Measurements from ENCODE around the gene SLX4IP. TPM values are rescaled to one million over a fixed set of nuclear protein-coding genes. Genes with fewer than 3 reads are reported as not detected.

Gene SLX4IP
- total and polyA plus RNA-seq, 2 donors (not counting 3 experiments of a cell fraction or from before 2014, with no cell fraction given) = 1.9 to 4.5 TPM

GRCh38 chr20:10483691-10484090 lies 48.6 kb downstream of the SLX4IP start:
- no peak for FAIRE-seq
- Histone ChIP-seq H3K9me1 (replicated peaks; ENCODE audit: control insufficient read depth, extremely low read depth, insufficient read depth, low read length) (no peaks in the 10 kb centered on the region), H3K4me1 (ENCODE audit: control insufficient read depth, extremely low read depth, insufficient read depth, low read length) (peaks cover 7% of the 10 kb centered on the region), H3K27me3 (ENCODE audit: control insufficient read depth in 2 of 2, insufficient read depth in 2 of 2, low read length in 2 of 2) (no peaks in the 10 kb centered on the region), H3K36me3 (ENCODE audit: control insufficient read depth in 2 of 2, extremely low read depth in 1 of 2, insufficient read depth in 2 of 2, low read length in 2 of 2) (no peaks in the 10 kb centered on the region), H4K20me1 (replicated peaks; ENCODE audit: control insufficient read depth, extremely low read depth, insufficient read depth, low read length) (no peaks in the 10 kb centered on the region), H3K9ac (replicated peaks; ENCODE audit: extremely low read depth, insufficient read depth, low read length) (no peak overlapping the region), H2AFZ (ENCODE audit: low read depth, low read length) (no peak overlapping the region), H3K4me3 (replicated peaks in 1 of 3; ENCODE audit: insufficient read depth in 1 of 3, low read depth in 1 of 3, low read length in 3 of 3) (no peak overlapping the region), H3K9me3 (replicated peaks; ENCODE audit: control insufficient read depth, insufficient read depth, low read length) (no peaks in the 10 kb centered on the region), H3K79me2 (ENCODE audit: control insufficient read depth, insufficient read depth, low read length) (no peaks in the 10 kb centered on the region), H3K27ac (ENCODE audit: insufficient read depth, low read depth, low read length) (no peak overlapping the region), H3K4me2 (ENCODE audit: insufficient read depth, low read length) (no peak overlapping the region)
- intact Hi-C loops (cut with micrococcal nuclease) (no loop called here), dilution Hi-C loops (cut with MboI; ENCODE audit: extremely low pct_ligation_motif_present, low sequenced_read_pairs) (no loop called here)
- POLR2A ChIA-PET = no interaction called here
- BruUV-seq (replicated peaks) = no TSS peak
- CTCF ChIA-PET = no interaction called here
- TF ChIP-seq POLR2A (IDR thresholded peaks at IDR 0.05; ENCODE audit: low read depth, low read length) (no peak), MYC (IDR thresholded peaks at IDR 0.05; ENCODE audit: low read depth, low read length) (no peak), EZH2 (IDR thresholded peaks at IDR 0.05; ENCODE audit: borderline replicate concordance, low read depth, low read length, severe bottlenecking) (no peak), JUN (IDR thresholded peaks at IDR 0.05; ENCODE audit: borderline replicate concordance, insufficient read depth, insufficient read length, low read depth) (no peak), GATA2 (IDR thresholded peaks at IDR 0.05; ENCODE audit: insufficient read depth, insufficient read length, low read depth, low read length) (no peak), FOS (IDR thresholded peaks at IDR 0.05; ENCODE audit: borderline replicate concordance, insufficient read depth, low read length) (no peak)
- DNase-seq (ENCODE audit: low read depth, low spot score) = peak; percentile 84

- H3K4me3 ChIP-seq (replicated peaks in 1 of 3; ENCODE audit: insufficient read depth in 1 of 3, low read depth in 1 of 3, low read length in 3 of 3) = no peak overlapping the region
- no peaks in the 10 kb centered on the region for H3K36me3 ChIP-seq (ENCODE audit: control insufficient read depth in 2 of 2, extremely low read depth in 1 of 2, insufficient read depth in 2 of 2, low read length in 2 of 2)
- DNase-seq (ENCODE audit: low read depth, low spot score) = no peak
- peaks cover 7% of the 10 kb centered on the region for H3K4me1 ChIP-seq (ENCODE audit: control insufficient read depth, extremely low read depth, insufficient read depth, low read length)
- H3K9me3 ChIP-seq (replicated peaks; ENCODE audit: control insufficient read depth, insufficient read depth, low read length) = no peaks in the 10 kb centered on the region
- CTCF ChIA-PET = interaction anchor here (0.8 kb wide), 1 partner anchor 20 kb away, joined by 3 read pairs; no protein-coding TSS in a partner anchor
- no peak for FAIRE-seq
- H3K79me2 ChIP-seq (ENCODE audit: control insufficient read depth, insufficient read depth, low read length) = no peaks in the 10 kb centered on the region
- no peak overlapping the region for H3K9ac ChIP-seq (replicated peaks; ENCODE audit: extremely low read depth, insufficient read depth, low read length)
- no peaks in the 10 kb centered on the region for H3K27me3 ChIP-seq (ENCODE audit: control insufficient read depth in 2 of 2, insufficient read depth in 2 of 2, low read length in 2 of 2)
- POLR2A ChIA-PET = no interaction called here
- intact Hi-C loops (cut with micrococcal nuclease) = no loop called here
- no peak overlapping the region for H2AFZ ChIP-seq (ENCODE audit: low read depth, low read length)
- BruUV-seq (replicated peaks) = no TSS peak
- no peak overlapping the region for H3K4me2 ChIP-seq (ENCODE audit: insufficient read depth, low read length)
- no peaks in the 10 kb centered on the region for H3K9me1 ChIP-seq (replicated peaks; ENCODE audit: control insufficient read depth, extremely low read depth, insufficient read depth, low read length)
- TF ChIP-seq JUN (IDR thresholded peaks at IDR 0.05; ENCODE audit: borderline replicate concordance, insufficient read depth, insufficient read length, low read depth) (no peak), CTCF (IDR thresholded peaks at IDR 0.05; ENCODE audit: extremely low read depth in 1 of 2, insufficient read depth in 1 of 2, low read depth in 1 of 2, low read length in 2 of 2) (no peak), POLR2AphosphoS5 (IDR thresholded peaks at IDR 0.05; ENCODE audit: insufficient read depth, low read depth, low read length) (no peak), POLR2A (IDR thresholded peaks at IDR 0.05; ENCODE audit: low read depth, low read length) (no peak), GATA2 (IDR thresholded peaks at IDR 0.05; ENCODE audit: insufficient read depth, insufficient read length, low read depth, low read length) (no peak), EZH2 (IDR thresholded peaks at IDR 0.05; ENCODE audit: borderline replicate concordance, low read depth, low read length, severe bottlenecking) (no peak), FOS (IDR thresholded peaks at IDR 0.05; ENCODE audit: borderline replicate concordance, insufficient read depth, low read length) (no peak), MAX (IDR thresholded peaks at IDR 0.05; ENCODE audit: insufficient read depth, insufficient read length) (no peak), MYC (IDR thresholded peaks at IDR 0.05; ENCODE audit: low read depth, low read length) (no peak)
- no peaks in the 10 kb centered on the region for H4K20me1 ChIP-seq (replicated peaks; ENCODE audit: control insufficient read depth, extremely low read depth, insufficient read depth, low read length)
- dilution Hi-C loops (cut with MboI; ENCODE audit: extremely low pct_ligation_motif_present, low sequenced_read_pairs) = no loop called here
- no peak overlapping the region for H3K27ac ChIP-seq (ENCODE audit: insufficient read depth, low read depth, low read length)
Measured at GRCh38 chr20:10487142-10488136, 52.3 kb downstream of the SLX4IP start.
